ENCODE data around the gene TMEM107. TPM values are rescaled to one million over a fixed set of nuclear protein-coding genes. Genes with fewer than 3 reads are reported as not detected.
A peak's percentile ranks its signal among the peaks of the same experiment; 100 is the strongest.

Gene TMEM107
- total RNA-seq, 2 experiments from 2014 or later: 24.0 to 34.4 TPM

DNA sequence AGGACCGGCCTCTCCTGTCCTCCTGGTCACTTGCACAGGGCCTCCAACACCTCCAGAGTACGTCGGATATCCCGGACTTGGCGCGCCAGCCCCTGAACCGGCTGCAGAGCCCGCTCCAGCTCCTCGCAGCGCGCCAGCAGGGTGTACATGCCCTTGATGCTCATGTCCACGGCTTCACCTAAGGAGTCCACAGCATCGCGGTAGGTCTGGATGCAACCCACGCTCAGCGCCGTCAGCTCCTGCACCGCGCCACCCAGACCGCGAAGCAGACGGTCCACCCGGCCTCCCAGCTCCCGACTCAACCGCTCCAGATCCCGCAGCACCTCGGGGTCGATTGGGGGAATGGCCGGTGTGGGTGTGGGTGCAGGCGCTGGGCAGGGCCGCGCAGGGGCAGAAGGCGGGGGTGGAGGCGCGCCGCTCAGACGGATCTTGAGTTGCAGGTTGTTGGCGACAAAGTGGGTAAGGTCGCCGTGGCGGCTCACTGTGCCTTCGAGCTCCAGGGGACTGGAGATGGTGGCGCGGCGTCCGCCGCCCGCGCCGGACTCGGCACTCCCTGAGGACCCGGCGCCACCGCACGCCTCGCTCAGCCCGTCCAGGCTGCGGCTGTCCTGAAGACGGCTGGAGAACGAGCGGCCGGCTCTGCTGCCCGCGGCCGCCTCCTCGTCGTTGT, 13.0 kb upstream of the TMEM107 start:
- DNase-seq: peak; percentile 58
- no peaks in the 10 kb centered on the region for H3K9me3 Mint-ChIP-seq (ENCODE audit: low read depth)
- no peaks in the 10 kb centered on the region for H3K27me3 Mint-ChIP-seq
- intact Hi-C loops (cut with DNase I, micrococcal nuclease): no loop called here
- ATAC-seq: no peak
- H3K27ac Mint-ChIP-seq: peak overlapping the region; percentile 86
- peaks cover 10% of the 10 kb centered on the region for H3K4me1 Mint-ChIP-seq
- H3K36me3 Mint-ChIP-seq (ENCODE audit: low read depth): no peaks in the 10 kb centered on the region
- CTCF ChIA-PET: interaction anchor here (0.7 to 6.0 kb wide), 5 partner anchors 16 to 1165 kb away, joined by 3 to 59 read pairs (median 4); partner anchors contain the start of gene ALOXE3
- POLR2A ChIA-PET: interaction anchor here (1.1 to 4.7 kb wide), 8 partner anchors 16 to 69 kb away, joined by 3 to 78 read pairs (median 6); partner anchors contain the start of gene AURKB
- H3K4me3 Mint-ChIP-seq: no peak overlapping the region

DNA sequence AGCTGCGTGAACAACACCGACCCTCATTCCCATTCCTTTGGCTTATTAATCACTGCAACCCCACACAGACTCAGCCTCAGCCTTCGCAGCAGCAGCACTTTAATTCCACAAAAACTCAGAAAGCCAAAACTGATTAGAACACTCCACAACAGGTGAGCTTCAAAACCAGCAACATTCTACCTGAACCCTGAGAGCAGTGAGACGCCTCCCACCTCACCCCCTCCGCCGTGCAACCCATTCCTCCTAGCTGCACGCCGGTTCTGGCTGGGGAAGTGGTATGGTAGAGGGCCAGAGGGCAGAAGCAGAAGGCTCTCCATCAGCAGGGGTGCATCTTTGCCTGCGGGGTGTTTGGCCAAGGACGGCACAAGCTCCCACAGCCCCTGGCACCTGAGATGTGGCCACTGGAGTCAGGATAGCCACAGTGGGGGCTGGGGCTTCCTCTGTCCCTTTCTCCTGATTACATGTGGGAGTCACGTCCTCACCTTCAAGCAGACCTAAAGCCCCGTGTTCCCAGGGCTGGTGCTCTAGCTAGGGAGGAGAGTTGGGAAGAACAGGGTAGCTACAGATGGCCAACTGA, 12.2 kb upstream of the TMEM107 start:
- Mint-ChIP-seq H3K27ac (no peak overlapping the region), H3K4me1 (peaks cover 13% of the 10 kb centered on the region), H3K27me3 (no peaks in the 10 kb centered on the region), H3K4me3 (no peak overlapping the region), H3K9me3 (ENCODE audit: low read depth) (no peaks in the 10 kb centered on the region), H3K36me3 (ENCODE audit: low read depth) (no peaks in the 10 kb centered on the region)
- ATAC-seq (no peak), DNase-seq (peak; percentile 51)
- ChIA-PET POLR2A (interaction anchor here (0.5 to 4.7 kb wide), 9 partner anchors 15 to 69 kb away, joined by 3 to 78 read pairs (median 5); partner anchors contain the start of genes AURKB and CTC1), CTCF (interaction anchor here (0.6 to 6.0 kb wide), 12 partner anchors 12 to 1178 kb away, joined by 3 to 59 read pairs (median 6); partner anchors contain the start of genes ALOXE3 and SLC25A35)
- intact Hi-C loops (cut with DNase I, micrococcal nuclease): no loop called here

DNA sequence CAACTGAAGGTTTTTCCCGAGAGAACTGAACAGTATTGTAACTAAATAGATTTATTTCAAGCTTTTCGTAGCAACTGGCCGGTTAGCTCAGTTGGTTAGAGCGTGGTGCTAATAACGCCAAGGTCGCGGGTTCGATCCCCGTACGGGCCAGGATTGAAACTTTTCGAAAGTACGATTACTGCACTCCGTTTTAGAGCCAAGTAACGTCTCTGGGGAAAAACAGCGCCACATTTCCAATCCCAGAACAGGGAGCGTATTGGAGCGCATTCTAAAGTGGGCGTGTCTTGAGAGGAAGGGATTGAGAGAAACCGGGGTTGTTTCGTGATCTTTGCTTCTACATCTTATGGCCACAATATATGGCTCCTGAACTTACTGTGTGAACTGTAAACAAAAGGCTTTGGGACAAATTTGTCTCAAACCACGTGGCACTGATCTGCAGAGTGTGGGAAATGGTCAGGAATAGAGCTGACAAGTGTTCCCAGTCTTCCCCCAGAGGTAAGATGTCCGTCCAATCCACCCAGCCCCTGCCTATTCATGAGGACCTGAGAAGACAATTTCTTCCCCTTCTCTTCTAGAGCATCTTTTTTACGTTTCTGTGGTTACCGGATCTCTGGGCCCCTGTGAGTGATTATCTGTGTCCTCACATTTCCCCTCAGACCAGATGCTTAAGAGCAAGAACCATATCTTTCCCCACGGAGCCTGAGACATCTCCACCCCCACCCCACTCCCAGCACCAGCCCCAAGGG, 11.5 kb upstream of the TMEM107 start:
- no peak overlapping the region for H3K27ac Mint-ChIP-seq
- H3K4me1 Mint-ChIP-seq: peaks cover 13% of the 10 kb centered on the region
- intact Hi-C loops (cut with DNase I, micrococcal nuclease): loop anchor here (1.0 to 2.0 kb wide), 14 partner anchors 13 to 195 kb away; partner anchors contain the start of genes AURKB (in 1 of the 2), CTC1 (in 1 of the 2), PFAS (in 1 of the 2) and RANGRF (in 1 of the 2)
- peak; percentile 95 for DNase-seq
- no peaks in the 10 kb centered on the region for H3K27me3 Mint-ChIP-seq
- H3K36me3 Mint-ChIP-seq (ENCODE audit: low read depth): no peaks in the 10 kb centered on the region
- POLR2A ChIA-PET: interaction anchor here (0.5 to 4.7 kb wide), 10 partner anchors 14 to 101 kb away, joined by 3 to 78 read pairs (median 5); partner anchors contain the start of genes AURKB, CTC1 and RANGRF
- H3K4me3 Mint-ChIP-seq: no peak overlapping the region
- H3K9me3 Mint-ChIP-seq (ENCODE audit: low read depth): no peaks in the 10 kb centered on the region
- CTCF ChIA-PET: interaction anchor here (0.7 to 6.0 kb wide), 14 partner anchors 11 to 108 kb away, joined by 3 to 59 read pairs (median 6); partner anchors contain the start of genes ALOXE3, SLC25A35 and TMEM107
- peak; percentile 37 for ATAC-seq

DNA sequence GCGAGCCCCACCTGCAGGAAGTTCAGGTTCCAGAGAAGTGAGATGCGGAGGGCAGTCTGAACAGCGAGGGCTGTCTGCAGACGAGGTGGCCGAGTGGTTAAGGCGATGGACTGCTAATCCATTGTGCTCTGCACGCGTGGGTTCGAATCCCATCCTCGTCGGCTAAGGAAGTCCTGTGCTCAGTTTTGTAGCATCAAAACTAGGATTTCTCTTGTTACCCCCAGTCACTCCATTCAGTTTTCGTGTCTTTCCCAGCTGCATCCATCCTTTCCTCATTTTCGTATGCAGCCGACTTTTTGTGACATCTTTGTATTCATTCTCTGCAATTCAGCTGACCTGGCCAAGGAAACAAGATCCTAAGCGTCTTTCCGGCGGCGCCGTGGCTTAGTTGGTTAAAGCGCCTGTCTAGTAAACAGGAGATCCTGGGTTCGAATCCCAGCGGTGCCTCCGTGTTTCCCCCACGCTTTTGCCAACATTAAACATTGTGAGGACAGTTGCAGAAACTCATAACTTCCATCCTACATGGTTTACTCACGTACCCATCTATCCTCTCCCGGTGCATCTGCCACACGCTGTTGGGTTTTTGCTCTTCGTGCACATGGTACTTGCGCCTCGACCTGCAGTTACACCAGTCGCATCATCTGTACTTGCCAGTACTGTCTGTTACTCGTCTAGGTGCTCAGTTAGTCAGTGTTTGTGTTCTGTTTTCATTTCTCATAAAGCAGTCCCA, 10.8 kb upstream of the TMEM107 start:
- no peaks in the 10 kb centered on the region for H3K9me3 Mint-ChIP-seq (ENCODE audit: low read depth)
- intact Hi-C loops (cut with DNase I, micrococcal nuclease): loop anchor here (1.0 to 2.0 kb wide), 16 partner anchors 11 to 196 kb away; partner anchors contain the start of genes AURKB (in 1 of the 2), CTC1 (in 1 of the 2), PFAS (in 1 of the 2) and RANGRF (in 1 of the 2)
- no peaks in the 10 kb centered on the region for H3K36me3 Mint-ChIP-seq (ENCODE audit: low read depth)
- H3K27me3 Mint-ChIP-seq: no peaks in the 10 kb centered on the region
- H3K27ac Mint-ChIP-seq: no peak overlapping the region
- ChIA-PET POLR2A (interaction anchor here (0.5 to 3.2 kb wide), 7 partner anchors 14 to 101 kb away, joined by 3 to 17 read pairs (median 7); partner anchors contain the start of genes AURKB, CTC1 and RANGRF), CTCF (interaction anchor here (0.7 to 6.0 kb wide), 11 partner anchors 10 to 109 kb away, joined by 3 to 59 read pairs (median 6); partner anchors contain the start of genes ALOXE3, SLC25A35 and TMEM107)
- ATAC-seq: peak; percentile 41
- H3K4me1 Mint-ChIP-seq: peaks cover 13% of the 10 kb centered on the region
- H3K4me3 Mint-ChIP-seq: no peak overlapping the region
- peak; percentile 97 for DNase-seq

DNA sequence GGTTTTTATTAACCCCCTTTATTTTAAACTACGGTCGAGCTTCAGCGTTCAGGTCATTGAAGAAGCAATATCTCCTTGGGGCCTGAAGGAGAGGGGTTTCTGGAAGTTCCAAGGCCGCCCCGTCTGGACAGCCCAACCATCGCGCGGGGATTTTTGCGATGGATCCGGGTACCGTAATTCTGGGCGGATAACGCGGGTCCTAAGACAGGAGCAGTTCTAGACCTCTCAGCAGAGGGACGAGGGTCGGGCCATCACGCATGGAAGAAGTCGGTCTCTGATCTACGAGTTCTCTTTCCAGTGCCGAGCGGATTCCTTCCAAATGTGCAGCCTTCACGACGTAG, 10.2 kb upstream of the TMEM107 start:
- POLR2A ChIA-PET: interaction anchor here (0.8 to 3.2 kb wide), 4 partner anchors 13 to 66 kb away, joined by 4 to 17 read pairs (median 10); partner anchors contain the start of gene AURKB
- intact Hi-C loops (cut with DNase I, micrococcal nuclease): loop anchor here (1.0 to 2.0 kb wide), 8 partner anchors 10 to 196 kb away; partner anchors contain the start of genes RANGRF (in 1 of the 2), RPL26 (in 1 of the 2) and TMEM107 (in 1 of the 2)

DNA sequence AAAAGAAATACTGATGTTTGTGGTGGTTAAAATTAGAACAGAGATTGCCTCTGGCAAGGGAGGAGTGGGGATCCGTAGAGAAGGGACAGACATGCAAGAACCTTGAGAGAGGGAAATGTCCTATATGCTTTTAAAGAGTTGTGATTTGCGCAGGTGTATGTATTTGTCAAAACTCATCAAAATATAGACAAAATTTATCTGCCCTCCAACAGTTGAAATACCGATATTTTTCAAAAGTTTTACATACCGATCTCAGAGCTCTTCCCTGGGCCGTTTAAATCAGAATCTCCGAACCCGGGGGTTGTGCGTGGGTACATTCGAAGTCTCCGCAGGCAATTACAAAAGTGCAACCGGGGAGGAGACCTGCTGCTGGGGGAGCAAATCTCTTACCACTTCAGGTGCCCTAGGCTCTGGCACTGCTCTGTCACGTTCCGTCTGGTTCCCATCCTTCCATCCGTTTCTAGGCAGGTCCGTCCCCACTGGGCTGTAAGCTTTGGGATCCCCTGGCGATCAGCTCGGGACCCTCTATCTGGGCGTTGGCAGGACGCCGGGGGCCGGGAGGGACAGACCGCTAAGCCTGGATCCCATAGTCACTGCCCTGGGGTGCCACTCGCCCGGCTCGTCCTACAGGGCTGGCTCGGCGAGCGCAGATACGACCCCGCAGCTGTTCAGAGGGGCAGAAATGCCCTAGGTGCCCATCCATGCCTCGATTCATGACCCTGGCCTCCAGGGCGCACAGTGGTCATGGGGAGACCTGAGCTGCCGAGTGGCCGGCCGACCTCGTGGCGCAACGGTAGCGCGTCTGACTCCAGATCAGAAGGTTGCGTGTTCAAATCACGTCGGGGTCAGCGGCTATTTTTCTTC, 9.6 kb upstream of the TMEM107 start:
- POLR2A ChIA-PET: interaction anchor here (0.8 to 1.5 kb wide), 3 partner anchors 12 to 66 kb away, joined by 4 to 14 read pairs (median 6); no protein-coding TSS in a partner anchor
- no peak overlapping the region for H3K27ac Mint-ChIP-seq
- H3K27me3 Mint-ChIP-seq: no peaks in the 10 kb centered on the region
- peaks cover 11% of the 10 kb centered on the region for H3K4me1 Mint-ChIP-seq
- DNase-seq (peak; percentile 94), ATAC-seq (peak; percentile 4)
- CTCF ChIA-PET: interaction anchor here (0.6 to 6.0 kb wide), 8 partner anchors 10 to 110 kb away, joined by 3 to 59 read pairs (median 5); partner anchors contain the start of genes ALOXE3 and SLC25A35
- no peaks in the 10 kb centered on the region for H3K9me3 Mint-ChIP-seq (ENCODE audit: low read depth)
- H3K4me3 Mint-ChIP-seq: no peak overlapping the region
- intact Hi-C loops (cut with DNase I, micrococcal nuclease): loop anchor here (1.0 to 2.0 kb wide), 8 partner anchors 10 to 197 kb away; partner anchors contain the start of genes RANGRF (in 1 of the 2), RPL26 (in 1 of the 2) and TMEM107 (in 1 of the 2)
- no peaks in the 10 kb centered on the region for H3K36me3 Mint-ChIP-seq (ENCODE audit: low read depth)

More for the DNA sequence above, 10.2 kb upstream of the TMEM107 start:
- DNase-seq: no peak
- H3K36me3 Mint-ChIP-seq (ENCODE audit: low read depth): no peaks in the 10 kb centered on the region
- ATAC-seq: no peak
- peaks cover 13% of the 10 kb centered on the region for H3K4me1 Mint-ChIP-seq
- H3K4me3 Mint-ChIP-seq: no peak overlapping the region
- H3K27ac Mint-ChIP-seq: no peak overlapping the region
- no peaks in the 10 kb centered on the region for H3K27me3 Mint-ChIP-seq
- CTCF ChIA-PET: interaction anchor here (0.6 to 6.0 kb wide), 7 partner anchors 13 to 109 kb away, joined by 3 to 59 read pairs (median 7); partner anchors contain the start of genes ALOXE3 and SLC25A35
- H3K9me3 Mint-ChIP-seq (ENCODE audit: low read depth): no peaks in the 10 kb centered on the region

DNA sequence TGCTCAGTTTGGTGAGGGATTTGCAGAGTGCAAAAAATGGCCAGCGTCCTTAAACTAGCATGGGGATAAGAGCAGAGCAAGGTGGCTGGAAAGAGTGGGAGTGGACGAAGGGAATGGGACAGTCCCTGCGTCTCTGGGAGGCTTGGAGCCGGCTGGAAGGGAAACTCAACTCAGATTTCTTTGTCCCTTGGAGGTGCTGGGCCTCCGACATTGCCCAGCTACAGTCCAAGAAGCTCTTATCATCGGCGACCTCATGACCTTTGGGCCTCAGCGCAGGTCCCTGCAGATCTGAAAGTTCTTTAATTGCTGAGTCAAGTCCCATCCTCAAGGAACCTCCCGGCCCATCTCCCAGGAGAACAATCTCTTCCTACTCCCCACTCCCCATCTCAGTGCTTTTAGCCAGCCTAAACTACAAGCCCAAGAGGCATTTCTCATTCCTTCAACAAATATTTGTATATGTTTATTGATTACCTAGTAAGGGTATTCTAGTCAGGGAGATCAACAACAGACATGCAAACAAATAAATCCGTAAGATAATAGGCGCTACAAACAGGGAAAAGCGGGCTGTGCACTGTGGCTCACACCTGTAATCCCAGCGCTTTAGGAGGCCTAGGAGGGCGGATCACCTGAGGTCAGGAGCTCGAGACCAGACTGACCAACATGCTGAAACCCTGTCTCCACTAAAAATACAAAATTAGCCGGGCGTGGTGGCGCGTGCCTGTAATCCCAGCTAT, 985 bp upstream of the TMEM107 start:
- ChIA-PET POLR2A (no interaction called here), CTCF (interaction anchor here (0.6 to 1.5 kb wide), 6 partner anchors 10 to 124 kb away, joined by 3 to 5 read pairs (median 4); partner anchors contain the start of gene BORCS6)
- peaks cover 40% of the 10 kb centered on the region for H3K4me1 Mint-ChIP-seq
- intact Hi-C loops (cut with DNase I, micrococcal nuclease): loop anchor here in 1 of 2 experiments (1.0 kb wide), 1 partner anchor 9 kb away; no protein-coding TSS in a partner anchor
- no peak for ATAC-seq
- H3K27ac Mint-ChIP-seq: peak overlapping the region; percentile 87
- DNase-seq: no peak
- no peaks in the 10 kb centered on the region for H3K27me3 Mint-ChIP-seq
- H3K36me3 Mint-ChIP-seq (ENCODE audit: low read depth): no peaks in the 10 kb centered on the region
- no peaks in the 10 kb centered on the region for H3K9me3 Mint-ChIP-seq (ENCODE audit: low read depth)
- peak overlapping the region; percentile 95 for H3K4me3 Mint-ChIP-seq

DNA sequence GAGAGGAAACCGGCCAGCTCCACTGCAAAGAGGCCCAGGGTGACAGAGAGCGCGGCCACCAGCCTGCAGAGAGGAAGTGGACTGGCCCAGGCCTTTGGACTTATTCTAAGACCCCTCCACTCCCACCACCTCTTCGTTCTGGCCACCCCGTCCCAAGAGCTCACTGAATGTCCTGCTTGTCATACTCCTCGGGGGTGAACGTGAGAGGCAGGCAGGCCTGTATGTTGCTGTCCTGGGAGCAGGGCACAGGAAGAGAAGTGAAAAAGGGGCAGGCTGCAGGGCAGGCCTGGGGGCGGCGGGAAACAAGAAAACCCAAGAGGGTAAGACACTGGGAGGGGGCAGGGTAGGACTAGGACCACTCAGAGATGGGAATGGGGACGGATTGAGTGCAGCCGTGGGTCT, 384 bp downstream of the TMEM107 start:
- Mint-ChIP-seq H3K4me1 (peaks cover 40% of the 10 kb centered on the region), H3K9me3 (ENCODE audit: low read depth) (no peaks in the 10 kb centered on the region), H3K27me3 (no peaks in the 10 kb centered on the region), H3K27ac (peak overlapping the region; percentile 87), H3K4me3 (peak overlapping the region; percentile 95), H3K36me3 (ENCODE audit: low read depth) (no peaks in the 10 kb centered on the region)
- POLR2A ChIA-PET: interaction anchor here (0.5 to 1.1 kb wide), 3 partner anchors 20 to 54 kb away, joined by 3 read pairs; no protein-coding TSS in a partner anchor
- ATAC-seq: peak; percentile 1
- DNase-seq: peak; percentile 39
- CTCF ChIA-PET: interaction anchor here (0.7 kb wide), 1 partner anchor 10 kb away, joined by 3 read pairs; no protein-coding TSS in a partner anchor
- intact Hi-C loops (cut with DNase I, micrococcal nuclease): loop anchor here in 1 of 2 experiments (1.0 kb wide), 1 partner anchor 11 kb away; no protein-coding TSS in a partner anchor
